Measurements from ENCODE around the gene MEF2D. TPM values are rescaled to one million over a fixed set of nuclear protein-coding genes. Genes with fewer than 3 reads are reported as not detected.
A peak's percentile ranks its signal among the peaks of the same experiment; 100 is the strongest.

MEF2D gene
- total and polyA plus RNA-seq, 2 donors (not counting 1 experiment from before 2014, with no cell fraction given), result 65.6 to 128 TPM

GRCh38 chr1:156481527-156481926 is 19.0 kb downstream of the MEF2D start:
- ATAC-seq (ENCODE audit: low read depth) (peak; percentile 48), DNase-seq (peak; percentile 64)
- H3K4me2 ChIP-seq (replicated peaks; ENCODE audit: low read depth, low read length, poor library complexity, severe bottlenecking), result peak overlapping the region; percentile 63
- Mint-ChIP-seq H3K4me3 (peak overlapping the region; percentile 70), H3K9me3 (ENCODE audit: insufficient read depth) (no peaks in the 10 kb centered on the region), H3K27me3 (no peaks in the 10 kb centered on the region), H3K27ac (peak overlapping the region; percentile 93), H3K4me1 (peaks cover 60% of the 10 kb centered on the region)
- WGBS (ENCODE audit: insufficient coverage), result 54% methylated on average over 5 of the region's 5 CpGs
- H3K36me3 ChIP-seq (replicated peaks in 1 of 2; ENCODE audit: control extremely low read depth in 1 of 2, control insufficient read depth in 1 of 2, extremely low read depth in 1 of 2, insufficient read depth in 2 of 2, low read length in 1 of 2), result peaks cover 6 to 77% of the 10 kb centered on the region in 2 experiments
- no peak overlapping the region for H3K4me3 ChIP-seq (ENCODE audit: control extremely low read depth in 1 of 5, extremely low read depth in 1 of 5, insufficient read depth in 1 of 5, low read depth in 2 of 5, low read length in 4 of 5)
- H4K20me1 ChIP-seq (ENCODE audit: control insufficient read depth, insufficient read depth, low read length, poor library complexity, severe bottlenecking), result peaks cover 93% of the 10 kb centered on the region
- POLR2A ChIA-PET, result interaction anchor here (0.8 to 2.3 kb wide), 4 partner anchors 11 to 23 kb away, joined by 3 to 46 read pairs (median 16); partner anchors contain the start of gene MEF2D
- no peak for TF ChIP-seq EZH2 (IDR thresholded peaks at IDR 0.05; ENCODE audit: borderline replicate concordance, insufficient read depth, low read depth, low read length, poor library complexity, severe bottlenecking)
- TF ChIP-seq CTCF (IDR thresholded peaks at IDR 0.05), result no peak
- no peak overlapping the region for H2AFZ ChIP-seq (ENCODE audit: insufficient read depth, low read depth, low read length, poor library complexity, severe bottlenecking)
- intact Hi-C loops (cut with micrococcal nuclease), result loop anchor here (2.0 kb wide), 2 partner anchors 101 to 119 kb away; partner anchors contain the start of gene GPATCH4
- no peak overlapping the region for H3K9ac ChIP-seq (ENCODE audit: low read length)
- CTCF ChIA-PET, result interaction anchor here (0.6 to 15.5 kb wide), 32 partner anchors 10 to 208 kb away, joined by 3 to 383 read pairs (median 9); partner anchors contain the start of genes MEF2D, NAXE and TTC24
- peaks cover 22 to 47% of the 10 kb centered on the region in 2 donors for H3K4me1 ChIP-seq (ENCODE audit: control insufficient read depth in 2 of 2, insufficient read depth in 2 of 2, low read length in 2 of 2)
- H3K79me2 ChIP-seq (ENCODE audit: control insufficient read depth, insufficient read depth, low read length), result peaks cover 86% of the 10 kb centered on the region
- H3K27me3 ChIP-seq (replicated peaks in 1 of 4; ENCODE audit: control extremely low read depth in 1 of 4, control insufficient read depth in 3 of 4, insufficient read depth in 4 of 4, low read length in 3 of 4), result no peaks in the 10 kb centered on the region
- H3K27ac ChIP-seq (ENCODE audit: low read length in 2 of 2), result peak overlapping the region; percentile 60 to 72
- H3K9me3 ChIP-seq (ENCODE audit: control extremely low read depth in 1 of 3, control insufficient read depth in 2 of 3, insufficient read depth in 1 of 3, low read length in 2 of 3), result no peaks in the 10 kb centered on the region
